ENCODE measurements around the gene STPG1. TPM values are rescaled to one million over a fixed set of nuclear protein-coding genes. Genes with fewer than 3 reads are reported as not detected.

Gene STPG1
- total RNA-seq, 1 experiment from 2014 or later = 9.1 TPM

GRCh38 chr1:24325587-24326449, 87.8 kb downstream of the STPG1 start:
- BruUV-seq (replicated peaks) = no TSS peak
- H3K4me3 Mint-ChIP-seq (ENCODE audit: low read depth, unreplicated experiment) = no peak overlapping the region
- intact Hi-C loops (cut with micrococcal nuclease; ENCODE audit: unreplicated experiment) = no loop called here
- no peaks in the 10 kb centered on the region for H3K4me1 Mint-ChIP-seq (ENCODE audit: low read depth, unreplicated experiment)
- no peaks in the 10 kb centered on the region for H3K36me3 Mint-ChIP-seq (ENCODE audit: insufficient read depth, unreplicated experiment)
- no peak overlapping the region for H3K27ac Mint-ChIP-seq (ENCODE audit: unreplicated experiment)
- TF ChIP-seq CTCF (IDR thresholded peaks at IDR 0.05; ENCODE audit: unreplicated experiment) = no peak
- CTCF ChIA-PET = no interaction called here
- DNase-seq = no peak
- H3K9me3 Mint-ChIP-seq (ENCODE audit: low read depth, unreplicated experiment) = no peaks in the 10 kb centered on the region
- H3K27me3 Mint-ChIP-seq (ENCODE audit: unreplicated experiment) = peaks cover 15% of the 10 kb centered on the region

- Mint-ChIP-seq H3K27me3 (ENCODE audit: unreplicated experiment) (peaks cover 15% of the 10 kb centered on the region), H3K27ac (ENCODE audit: unreplicated experiment) (no peak overlapping the region), H3K4me3 (ENCODE audit: low read depth, unreplicated experiment) (no peak overlapping the region), H3K9me3 (ENCODE audit: low read depth, unreplicated experiment) (no peaks in the 10 kb centered on the region), H3K4me1 (ENCODE audit: low read depth, unreplicated experiment) (peaks cover 2% of the 10 kb centered on the region), H3K36me3 (ENCODE audit: insufficient read depth, unreplicated experiment) (no peaks in the 10 kb centered on the region)
- no TSS peak for BruUV-seq (replicated peaks)
- intact Hi-C loops (cut with micrococcal nuclease; ENCODE audit: unreplicated experiment) = no loop called here
- CTCF ChIA-PET = no interaction called here
- no peak for TF ChIP-seq CTCF (IDR thresholded peaks at IDR 0.05; ENCODE audit: unreplicated experiment)
- no peak for DNase-seq
Measured at GRCh38 chr1:24324903-24325302, 88.7 kb downstream of the STPG1 start.

GRCh38 chr1:24323281-24323680, 90.3 kb downstream of the STPG1 start:
- H3K27me3 Mint-ChIP-seq (ENCODE audit: unreplicated experiment) = peaks cover 15% of the 10 kb centered on the region
- H3K36me3 Mint-ChIP-seq (ENCODE audit: insufficient read depth, unreplicated experiment) = peaks cover 6% of the 10 kb centered on the region
- TF ChIP-seq CTCF (IDR thresholded peaks at IDR 0.05; ENCODE audit: unreplicated experiment) = no peak
- peaks cover 18% of the 10 kb centered on the region for H3K4me1 Mint-ChIP-seq (ENCODE audit: low read depth, unreplicated experiment)
- CTCF ChIA-PET = interaction anchor here (0.5 to 1.7 kb wide), 2 partner anchors 121 to 124 kb away, joined by 3 to 7 read pairs; no protein-coding TSS in a partner anchor
- BruUV-seq (replicated peaks) = no TSS peak
- H3K9me3 Mint-ChIP-seq (ENCODE audit: low read depth, unreplicated experiment) = no peaks in the 10 kb centered on the region
- no peak overlapping the region for H3K4me3 Mint-ChIP-seq (ENCODE audit: low read depth, unreplicated experiment)
- intact Hi-C loops (cut with micrococcal nuclease; ENCODE audit: unreplicated experiment) = no loop called here
- DNase-seq = no peak
- no peak overlapping the region for H3K27ac Mint-ChIP-seq (ENCODE audit: unreplicated experiment)

GRCh38 chr1:24322470-24323177, 91.0 kb downstream of the STPG1 start:
- Mint-ChIP-seq H3K27me3 (ENCODE audit: unreplicated experiment) (peaks cover 10% of the 10 kb centered on the region), H3K36me3 (ENCODE audit: insufficient read depth, unreplicated experiment) (peaks cover 6% of the 10 kb centered on the region), H3K4me3 (ENCODE audit: low read depth, unreplicated experiment) (peak overlapping the region; percentile 74), H3K9me3 (ENCODE audit: low read depth, unreplicated experiment) (no peaks in the 10 kb centered on the region), H3K27ac (ENCODE audit: unreplicated experiment) (no peak overlapping the region), H3K4me1 (ENCODE audit: low read depth, unreplicated experiment) (peaks cover 21% of the 10 kb centered on the region)
- DNase-seq = no peak
- TSS peak; percentile 36 for BruUV-seq (replicated peaks)
- TF ChIP-seq CTCF (IDR thresholded peaks at IDR 0.05; ENCODE audit: unreplicated experiment) = no peak
- CTCF ChIA-PET = interaction anchor here (0.5 to 2.3 kb wide), 3 partner anchors 69 to 124 kb away, joined by 3 to 7 read pairs (median 5); no protein-coding TSS in a partner anchor
- intact Hi-C loops (cut with micrococcal nuclease; ENCODE audit: unreplicated experiment) = no loop called here

Data from Calu3 (cell line).